Astrocyte of the cerebellum (primary cell): ENCODE results near the gene FAM120A.

Experiments
- DNase-seq: peaks from one replicate; pipeline ENCODE4 v3.0.0-alpha.2; 2011; ENCODE audit warnings: low read depth
- H3K4me3 ChIP-seq: 2 replicates; pipeline ENCODE4 v1.5.1; 2011; ENCODE audit warnings: mild to moderate bottlenecking, low read depth, low read length, moderate library complexity
- in situ Hi-C: cut with HindIII; loops from 2 replicates; pipeline ENCODE4 v1.10.0; 2017; ENCODE audit warnings: low sequenced_read_pairs
- TF ChIP-seq, protein P1 (sequence below): IDR thresholded peaks from 2 replicates; pipeline ENCODE4 v1.5.1; 2012; ENCODE audit warnings: low read length, low read depth, moderate library complexity, mild to moderate bottlenecking; ENCODE audit errors: missing control alignments

Gene FAM120A

DNA sequence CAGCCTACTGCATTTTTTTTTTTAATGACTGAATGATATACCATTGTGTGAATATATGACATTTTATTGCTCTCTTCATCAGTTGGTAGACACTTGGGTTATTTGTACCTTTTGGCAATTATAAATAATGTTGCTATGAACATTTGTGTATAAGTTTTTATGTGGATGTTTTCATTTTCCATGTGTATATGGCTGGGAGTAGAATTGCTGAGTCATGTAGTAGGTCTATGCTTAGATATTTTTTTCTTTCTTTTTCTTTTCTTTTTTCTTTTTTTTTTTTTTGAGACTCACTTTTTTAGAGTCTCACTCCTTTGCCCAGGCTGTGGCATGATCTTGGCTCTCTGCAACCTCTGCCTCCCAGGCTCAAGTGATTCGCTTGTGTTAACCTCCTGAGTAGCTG, 34.8 kb downstream of the FAM120A start:
- in situ Hi-C loops = no loop called here
- TF ChIP-seq, protein P1, sequence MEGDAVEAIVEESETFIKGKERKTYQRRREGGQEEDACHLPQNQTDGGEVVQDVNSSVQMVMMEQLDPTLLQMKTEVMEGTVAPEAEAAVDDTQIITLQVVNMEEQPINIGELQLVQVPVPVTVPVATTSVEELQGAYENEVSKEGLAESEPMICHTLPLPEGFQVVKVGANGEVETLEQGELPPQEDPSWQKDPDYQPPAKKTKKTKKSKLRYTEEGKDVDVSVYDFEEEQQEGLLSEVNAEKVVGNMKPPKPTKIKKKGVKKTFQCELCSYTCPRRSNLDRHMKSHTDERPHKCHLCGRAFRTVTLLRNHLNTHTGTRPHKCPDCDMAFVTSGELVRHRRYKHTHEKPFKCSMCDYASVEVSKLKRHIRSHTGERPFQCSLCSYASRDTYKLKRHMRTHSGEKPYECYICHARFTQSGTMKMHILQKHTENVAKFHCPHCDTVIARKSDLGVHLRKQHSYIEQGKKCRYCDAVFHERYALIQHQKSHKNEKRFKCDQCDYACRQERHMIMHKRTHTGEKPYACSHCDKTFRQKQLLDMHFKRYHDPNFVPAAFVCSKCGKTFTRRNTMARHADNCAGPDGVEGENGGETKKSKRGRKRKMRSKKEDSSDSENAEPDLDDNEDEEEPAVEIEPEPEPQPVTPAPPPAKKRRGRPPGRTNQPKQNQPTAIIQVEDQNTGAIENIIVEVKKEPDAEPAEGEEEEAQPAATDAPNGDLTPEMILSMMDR = no peak
- no peak overlapping the region for H3K4me3 ChIP-seq
- no peak for DNase-seq

DNA sequence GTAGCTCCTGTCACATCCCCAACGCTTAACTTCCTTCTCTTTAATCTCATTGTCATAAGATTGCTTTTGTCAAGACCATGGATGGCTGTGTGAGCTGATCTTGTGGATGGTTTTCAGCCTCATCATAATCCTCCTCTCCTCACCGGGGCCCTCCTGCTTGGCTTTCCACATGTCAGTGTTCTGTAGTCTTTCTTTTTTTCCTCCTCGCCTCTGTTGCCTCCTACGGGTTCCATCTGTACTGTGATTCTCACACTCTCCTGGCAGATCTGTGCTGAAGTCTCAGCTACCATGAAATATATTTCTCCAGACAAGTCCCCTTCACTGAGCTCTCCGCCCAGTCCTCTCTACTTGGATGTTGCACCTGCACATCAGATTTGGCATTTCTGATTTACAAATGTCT, 36.8 kb downstream of the FAM120A start:
- no peak for DNase-seq
- in situ Hi-C loops = no loop called here
- no peak overlapping the region for H3K4me3 ChIP-seq
- TF ChIP-seq, protein P1 = no peak

DNA sequence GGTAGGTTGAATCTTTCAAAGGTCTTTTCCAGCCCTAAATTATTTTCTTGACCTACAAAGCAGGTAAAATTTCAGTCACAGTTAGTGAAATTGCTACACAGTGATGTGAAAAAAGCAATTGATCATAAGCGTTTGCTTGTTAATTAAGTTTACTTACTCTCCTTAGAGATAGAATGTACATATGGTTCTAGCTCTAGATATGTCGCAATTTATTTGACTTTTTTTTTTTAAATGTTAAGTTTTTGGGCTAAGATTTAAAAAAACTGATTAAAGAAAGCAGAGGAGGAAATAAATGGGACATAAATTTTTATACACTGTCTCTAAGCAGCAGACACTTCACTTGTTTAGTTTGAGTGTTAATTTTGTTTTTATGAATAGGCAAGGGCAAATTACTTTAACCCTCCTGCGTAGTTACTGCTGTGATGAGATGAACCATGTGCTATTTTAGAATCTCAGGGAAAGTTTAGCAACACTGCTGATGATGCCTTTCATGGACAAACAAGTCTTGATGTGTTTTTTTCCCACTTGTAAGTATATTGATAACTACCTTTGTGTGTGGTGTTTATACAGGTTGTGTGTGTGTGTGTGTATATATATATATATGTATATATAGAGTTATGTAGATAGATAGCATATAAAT, 40.2 kb downstream of the FAM120A start:
- TF ChIP-seq, protein P1 = no peak
- in situ Hi-C loops = no loop called here
- DNase-seq = no peak
- H3K4me3 ChIP-seq = no peak overlapping the region

DNA sequence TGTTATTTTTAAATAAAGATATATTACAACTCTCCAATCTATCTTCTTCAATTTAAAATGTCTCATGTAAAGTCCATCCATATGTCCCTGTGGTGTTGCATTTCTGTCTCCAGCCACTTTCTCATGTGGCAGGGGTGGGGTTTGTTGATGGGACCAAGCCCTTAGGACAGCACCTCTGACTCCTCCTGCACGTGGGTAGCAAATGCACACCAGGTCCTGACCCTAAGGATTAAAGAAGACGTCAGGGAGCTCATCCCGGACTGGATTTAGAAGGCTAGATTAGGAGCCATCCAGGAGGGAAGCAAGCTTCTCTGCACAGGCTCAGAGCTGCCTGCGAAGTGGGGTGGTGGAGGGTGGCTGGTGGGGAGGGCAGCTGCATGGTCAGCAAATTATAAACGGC, 40.8 kb downstream of the FAM120A start:
- in situ Hi-C loops = no loop called here
- DNase-seq = no peak
- no peak overlapping the region for H3K4me3 ChIP-seq
- TF ChIP-seq, protein P1 = no peak

DNA sequence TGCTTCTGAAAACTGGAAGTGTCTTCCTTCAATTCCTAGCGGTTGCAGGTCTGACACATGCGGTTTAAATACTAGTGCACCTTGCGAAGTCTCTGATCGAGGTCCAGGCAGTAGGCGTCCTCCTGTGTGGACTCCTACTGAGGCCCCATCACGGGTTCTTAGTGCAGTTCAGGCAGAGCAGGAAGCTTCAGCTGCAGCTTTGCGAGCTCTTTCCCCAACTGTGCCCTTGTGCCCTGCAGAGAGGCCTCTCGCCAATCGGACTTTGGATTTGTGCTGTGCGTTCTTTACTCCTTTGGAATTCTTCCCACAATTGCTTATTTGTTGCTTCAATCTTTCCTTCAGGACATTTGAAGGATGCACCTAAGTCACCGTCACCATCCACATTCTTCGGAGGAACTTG, 42.5 kb downstream of the FAM120A start:
- DNase-seq = no peak
- TF ChIP-seq, protein P1 = no peak
- in situ Hi-C loops = no loop called here
- no peak overlapping the region for H3K4me3 ChIP-seq

DNA sequence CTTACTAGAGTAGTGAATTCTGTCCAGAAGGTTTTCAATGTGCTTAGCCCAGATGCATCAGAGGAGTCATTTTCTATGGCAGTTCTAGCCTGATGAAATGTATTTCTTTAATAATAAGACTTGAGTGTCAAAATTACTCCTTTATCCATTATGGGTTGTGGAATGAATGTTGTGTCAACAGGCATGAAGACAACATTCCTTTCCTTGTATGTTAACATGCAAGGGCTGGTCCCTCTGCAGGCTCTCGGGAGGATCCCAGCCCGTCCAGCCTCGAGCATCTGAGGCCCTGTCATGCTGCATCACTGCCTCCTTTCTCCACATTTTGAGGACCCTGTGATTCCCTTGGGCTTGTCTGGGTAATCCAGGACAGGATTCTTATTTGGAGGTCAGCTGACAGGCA, 44.8 kb downstream of the FAM120A start:
- TF ChIP-seq, protein P1 = no peak
- DNase-seq = no peak
- in situ Hi-C loops = no loop called here
- H3K4me3 ChIP-seq = no peak overlapping the region
